AML-193 (cell line): ENCODE measurements around the gene GANC.
A peak's percentile ranks its signal among the peaks of the same experiment; 100 is the strongest.

ENCODE experiments used
- DNase-seq, 2 experiments: peaks; one replicate each; lab custom pipeline; 2025; lab: John Stamatoyannopoulos, UW

The GANC gene

DNA sequence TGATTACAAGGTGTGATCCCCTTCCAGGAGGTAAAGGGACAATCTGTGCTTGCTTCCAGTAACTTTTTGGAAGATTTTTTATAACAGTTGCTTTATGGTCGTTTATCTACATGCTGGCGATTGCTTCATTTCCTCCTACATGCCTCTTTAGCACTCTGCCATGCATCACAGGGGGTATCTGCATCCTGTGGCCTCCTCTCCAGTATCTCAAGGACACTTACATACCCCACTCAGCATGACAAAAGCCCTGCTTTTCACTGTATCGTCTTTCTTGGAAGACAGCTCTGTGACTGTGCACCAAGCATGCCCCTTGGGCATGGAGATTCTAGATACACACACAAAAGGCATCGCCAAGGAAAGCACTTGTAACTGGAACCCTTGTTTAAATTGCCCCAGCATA lies 111.6 kb downstream of the GANC start:
- no peak for DNase-seq

DNA sequence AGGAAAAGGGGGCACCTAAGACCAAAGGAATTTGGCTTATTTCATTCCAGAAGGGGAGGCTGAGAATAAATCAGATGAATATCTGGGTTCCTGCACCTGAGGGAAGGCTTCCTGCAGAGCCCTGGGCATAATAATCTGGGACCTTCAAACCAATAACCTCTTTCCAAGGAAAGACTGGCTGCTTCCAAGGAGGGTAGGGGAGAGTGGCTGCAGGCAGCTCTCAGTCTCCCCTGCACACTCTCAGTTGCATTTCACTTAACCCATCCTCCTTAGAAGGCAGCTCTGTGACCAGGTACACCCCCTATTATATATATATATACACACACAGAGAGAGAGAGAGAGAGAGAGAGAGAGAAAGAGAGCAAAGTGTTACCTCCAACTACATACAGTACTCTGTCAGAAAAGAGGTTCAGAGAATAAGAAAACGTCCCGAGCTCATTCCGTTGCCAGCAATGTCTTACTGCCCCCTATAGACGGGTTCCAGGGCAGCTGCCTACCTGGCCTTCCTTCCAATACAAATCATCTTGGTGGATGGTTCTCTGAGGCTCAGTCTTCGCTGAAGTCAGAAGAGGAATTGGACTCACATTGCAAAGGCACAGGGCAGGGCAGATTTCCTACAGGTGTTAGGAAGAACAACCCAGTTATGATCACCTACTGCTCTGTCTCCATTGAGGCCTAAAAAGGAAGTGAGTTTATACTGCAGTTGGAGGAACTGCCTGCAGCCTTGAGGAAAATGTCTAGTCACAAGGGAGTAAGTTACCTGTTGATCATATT lies 112.4 kb downstream of the GANC start:
- DNase-seq, result peak; percentile 56 to 64

DNA sequence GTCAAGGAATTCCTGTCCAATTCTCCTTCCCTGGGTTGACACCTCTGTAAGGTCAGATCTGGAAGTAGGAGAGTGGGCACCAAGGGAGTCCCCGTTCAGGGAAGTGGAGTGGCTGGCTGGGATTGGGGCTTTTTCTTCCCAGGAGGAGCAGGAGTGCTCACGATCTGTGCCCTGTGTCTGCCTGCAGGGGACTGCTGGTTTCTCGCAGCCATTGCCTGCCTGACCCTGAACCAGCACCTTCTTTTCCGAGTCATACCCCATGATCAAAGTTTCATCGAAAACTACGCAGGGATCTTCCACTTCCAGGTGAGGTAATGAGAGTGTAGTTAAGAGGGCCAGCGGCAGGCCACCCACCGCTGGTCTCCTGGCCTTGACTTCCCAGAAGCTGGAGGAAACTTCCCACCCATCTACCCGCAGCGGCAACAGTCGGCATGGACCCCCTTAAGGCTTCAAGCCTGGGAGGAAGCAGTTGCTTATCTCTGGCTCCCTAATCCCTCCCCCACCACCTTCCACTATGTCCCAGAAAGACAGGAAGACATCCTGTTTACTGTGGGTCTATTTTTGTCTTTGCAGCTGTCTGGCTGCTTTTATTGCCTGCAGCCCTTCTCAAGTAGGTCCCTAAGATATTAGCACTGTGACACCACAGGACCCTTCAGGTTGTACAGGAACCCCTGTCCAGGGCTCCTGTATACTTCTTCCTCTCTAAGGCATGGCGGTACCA lies 113.1 kb downstream of the GANC start:
- no peak for DNase-seq

DNA sequence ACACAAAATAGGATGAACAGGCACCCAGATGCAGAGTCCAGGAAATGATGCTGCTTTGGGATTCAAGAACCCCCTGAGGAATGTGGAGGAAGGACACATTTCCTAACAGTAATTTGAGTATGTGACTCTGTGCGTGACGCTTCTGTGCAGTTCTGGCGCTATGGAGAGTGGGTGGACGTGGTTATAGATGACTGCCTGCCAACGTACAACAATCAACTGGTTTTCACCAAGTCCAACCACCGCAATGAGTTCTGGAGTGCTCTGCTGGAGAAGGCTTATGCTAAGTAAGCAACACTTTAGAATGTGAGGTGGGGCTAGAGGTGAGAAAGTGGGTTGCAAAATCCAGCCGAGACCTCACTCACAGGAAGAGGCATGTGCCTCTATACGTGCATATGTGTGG lies 114.6 kb downstream of the GANC start:
- no peak for DNase-seq

DNA sequence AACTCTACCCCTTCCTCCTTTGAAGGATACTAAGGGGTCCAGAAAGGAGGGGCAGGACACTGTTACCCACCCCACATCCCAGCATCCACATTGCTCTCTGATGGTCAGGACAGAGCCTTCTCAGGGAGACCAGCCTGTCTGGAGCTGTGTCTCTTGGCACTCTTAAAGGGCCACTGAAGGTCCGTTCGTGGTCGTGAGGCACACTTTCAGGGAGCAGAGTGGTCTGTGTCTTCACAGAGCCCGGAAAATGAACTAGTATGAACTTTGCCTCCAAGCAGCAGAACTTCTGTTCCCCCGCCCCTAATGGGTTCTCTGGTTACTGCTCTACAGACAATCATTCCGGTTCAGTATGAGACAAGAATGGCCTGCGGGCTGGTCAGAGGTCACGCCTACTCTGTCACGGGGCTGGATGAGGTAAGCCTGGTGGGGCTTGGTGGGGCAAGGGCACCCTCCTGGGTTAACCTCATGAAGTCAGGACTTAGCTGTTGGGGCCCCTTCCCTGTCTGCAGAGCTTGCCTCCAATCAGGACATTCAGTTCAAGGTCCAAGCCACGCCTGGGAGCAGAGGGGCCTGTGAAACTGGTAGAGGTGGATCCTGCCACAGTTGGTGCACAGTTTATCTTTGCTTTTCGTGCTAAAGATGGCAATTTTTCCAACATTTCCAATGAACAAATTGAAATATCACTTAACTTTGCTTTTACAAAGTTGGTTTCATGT lies 119.5 kb downstream of the GANC start:
- DNase-seq, result no peak

DNA sequence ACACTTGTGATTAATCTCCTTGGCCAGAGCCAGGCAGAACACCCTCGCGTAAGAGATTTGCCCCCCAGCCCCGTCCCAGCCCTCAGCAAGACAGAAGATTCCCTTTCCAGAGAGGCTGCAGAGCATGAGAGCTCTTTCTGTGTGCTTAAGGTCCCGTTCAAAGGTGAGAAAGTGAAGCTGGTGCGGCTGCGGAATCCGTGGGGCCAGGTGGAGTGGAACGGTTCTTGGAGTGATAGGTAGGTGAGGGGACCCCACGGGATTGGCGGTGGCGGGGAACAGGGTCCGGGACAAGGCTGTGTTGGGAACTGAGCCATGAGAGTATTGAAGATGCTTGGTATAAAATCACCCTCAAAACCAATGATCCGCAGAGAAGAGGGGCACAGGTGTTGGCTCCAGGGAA lies 121.1 kb downstream of the GANC start:
- DNase-seq, result no peak

DNA sequence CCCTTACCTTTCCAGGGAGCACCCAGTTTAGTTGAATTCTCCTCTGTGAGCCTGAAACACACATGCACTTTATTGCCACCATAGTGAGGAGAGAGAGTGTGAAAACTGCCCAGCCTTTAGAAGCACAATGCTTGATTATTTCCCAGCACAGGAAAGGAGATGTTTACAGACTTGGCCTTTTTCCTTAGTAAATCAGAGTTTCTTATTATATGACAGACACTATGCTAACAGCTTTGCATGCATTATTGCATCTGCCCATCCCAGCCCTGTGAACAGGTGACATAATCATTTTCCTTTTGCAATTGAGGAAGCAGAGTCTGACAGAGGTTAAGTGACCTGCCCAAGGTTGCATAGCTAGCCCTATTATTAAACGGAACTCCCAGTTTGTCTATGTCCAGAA lies 122.8 kb downstream of the GANC start:
- DNase-seq, result no peak

DNA sequence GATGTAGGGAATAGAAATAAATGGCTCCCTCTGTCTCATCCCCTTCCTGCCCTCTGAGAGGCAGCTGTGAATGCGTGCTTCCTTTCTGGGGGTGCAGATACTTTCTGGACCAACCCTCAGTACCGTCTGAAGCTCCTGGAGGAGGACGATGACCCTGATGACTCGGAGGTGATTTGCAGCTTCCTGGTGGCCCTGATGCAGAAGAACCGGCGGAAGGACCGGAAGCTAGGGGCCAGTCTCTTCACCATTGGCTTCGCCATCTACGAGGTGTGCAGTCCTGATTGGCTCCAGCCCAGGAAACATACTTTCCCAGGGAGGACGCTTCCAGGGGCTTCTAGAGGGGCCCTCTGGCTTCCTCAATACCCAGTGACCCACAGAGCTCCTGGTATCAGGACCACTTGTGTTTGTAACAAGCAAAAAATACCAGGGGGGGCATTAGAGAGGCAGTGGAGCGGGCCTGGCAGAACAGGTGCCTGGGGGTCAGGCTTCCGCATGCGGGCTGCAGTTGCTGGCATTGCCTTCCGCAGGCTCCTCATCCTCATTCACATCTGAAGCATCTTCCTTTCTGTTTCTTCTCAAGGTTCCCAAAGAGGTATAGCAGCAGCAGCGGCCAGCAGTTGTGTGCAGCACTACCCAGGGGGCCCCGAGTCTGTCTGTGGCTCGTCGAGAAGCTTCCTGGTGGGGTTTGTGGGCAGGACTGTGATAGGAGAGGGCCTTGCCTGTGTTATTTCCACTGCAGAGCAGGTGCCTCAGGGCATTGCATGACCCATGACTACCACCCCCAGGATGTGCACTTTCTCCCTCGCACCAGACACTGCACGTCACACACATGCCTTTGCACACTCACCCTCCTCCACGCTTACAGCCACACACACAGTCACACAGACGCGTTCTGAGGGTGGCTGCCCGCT lies 128.8 kb downstream of the GANC start:
- DNase-seq, result peak; percentile 81 to 85

DNA sequence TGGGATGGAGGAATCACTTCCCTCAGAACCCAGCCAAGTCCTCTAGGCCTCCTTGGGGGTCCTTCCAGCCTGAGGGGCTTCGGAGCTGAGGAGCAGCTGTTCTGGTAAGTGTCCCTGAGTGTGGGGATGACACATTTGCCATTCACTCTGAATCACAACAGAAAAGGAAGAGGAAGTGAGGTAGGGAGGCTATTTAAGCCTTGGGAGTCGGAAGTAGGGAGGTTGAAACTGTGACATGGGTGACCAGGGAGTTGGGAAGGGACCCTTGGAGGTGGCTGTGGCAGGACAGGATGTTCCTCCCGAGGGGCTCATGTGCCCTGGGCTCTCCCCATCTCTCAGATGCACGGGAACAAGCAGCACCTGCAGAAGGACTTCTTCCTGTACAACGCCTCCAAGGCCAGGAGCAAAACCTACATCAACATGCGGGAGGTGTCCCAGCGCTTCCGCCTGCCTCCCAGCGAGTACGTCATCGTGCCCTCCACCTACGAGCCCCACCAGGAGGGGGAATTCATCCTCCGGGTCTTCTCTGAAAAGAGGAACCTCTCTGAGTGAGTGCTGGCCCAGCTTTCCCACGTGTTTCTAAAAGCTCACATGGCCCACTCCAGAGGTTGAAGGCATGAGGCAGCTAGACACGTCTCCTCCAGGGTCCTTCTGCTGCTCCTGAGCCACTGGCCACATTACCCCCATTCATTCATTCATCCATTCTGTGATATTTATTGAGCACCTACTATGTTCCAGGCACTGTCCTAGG lies 129.6 kb downstream of the GANC start:
- DNase-seq, result peak; percentile 71 to 74

DNA sequence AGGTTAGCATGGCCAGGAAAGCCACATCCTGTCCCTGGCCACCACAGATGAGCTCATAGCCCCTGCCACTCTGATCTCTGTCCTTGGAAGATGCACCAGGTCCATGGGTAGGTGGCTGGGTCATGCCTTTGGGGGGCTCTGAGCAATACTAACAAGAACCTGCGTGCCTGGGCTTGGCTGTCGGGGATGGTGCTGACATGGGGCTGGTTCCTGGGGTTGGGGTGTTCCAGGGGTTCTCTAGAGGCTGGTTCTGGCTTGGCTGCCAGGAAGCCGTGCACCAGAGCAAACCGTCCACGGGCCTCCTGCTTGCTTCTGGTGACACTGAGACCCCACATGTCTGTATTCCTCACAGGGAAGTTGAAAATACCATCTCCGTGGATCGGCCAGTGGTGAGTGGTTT lies 130.4 kb downstream of the GANC start:
- no peak for DNase-seq

DNA sequence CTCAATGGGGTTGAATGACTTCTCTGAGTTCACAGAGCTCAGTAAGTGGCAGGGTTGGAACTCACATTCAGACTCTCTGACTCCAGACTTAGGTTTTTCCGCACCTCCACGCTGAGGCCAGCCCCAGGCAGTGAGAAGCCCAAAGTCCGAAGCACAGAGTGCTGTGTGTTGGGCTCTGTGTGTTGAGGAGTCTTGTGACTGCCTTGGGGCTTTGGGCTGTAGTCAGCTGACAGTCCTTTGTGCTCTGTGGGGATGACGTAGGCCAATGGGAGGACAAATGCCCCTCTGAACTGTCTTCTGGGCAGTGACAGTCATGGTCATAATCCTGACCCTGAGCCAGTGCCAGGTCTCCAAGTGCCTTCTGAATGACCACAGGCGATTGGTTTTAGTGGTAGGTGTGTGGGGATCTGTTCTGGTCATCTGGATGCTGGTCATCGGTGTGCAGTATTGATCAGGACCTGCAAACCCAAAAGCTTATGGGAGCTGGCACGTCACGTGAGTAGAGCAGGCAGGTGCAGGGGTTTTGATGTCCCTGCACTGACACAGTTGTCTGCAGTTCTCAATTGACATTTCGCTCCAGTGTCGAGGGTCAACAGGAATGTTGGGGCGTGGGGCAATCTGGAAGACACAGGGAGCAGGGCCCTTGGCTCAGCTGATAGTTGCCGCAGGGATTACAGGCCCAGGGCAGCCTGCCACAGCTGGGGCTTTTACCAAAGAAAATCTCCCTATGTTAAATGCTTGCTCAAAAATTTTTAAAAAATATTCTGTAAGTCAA lies 131.6 kb downstream of the GANC start:
- no peak for DNase-seq

DNA sequence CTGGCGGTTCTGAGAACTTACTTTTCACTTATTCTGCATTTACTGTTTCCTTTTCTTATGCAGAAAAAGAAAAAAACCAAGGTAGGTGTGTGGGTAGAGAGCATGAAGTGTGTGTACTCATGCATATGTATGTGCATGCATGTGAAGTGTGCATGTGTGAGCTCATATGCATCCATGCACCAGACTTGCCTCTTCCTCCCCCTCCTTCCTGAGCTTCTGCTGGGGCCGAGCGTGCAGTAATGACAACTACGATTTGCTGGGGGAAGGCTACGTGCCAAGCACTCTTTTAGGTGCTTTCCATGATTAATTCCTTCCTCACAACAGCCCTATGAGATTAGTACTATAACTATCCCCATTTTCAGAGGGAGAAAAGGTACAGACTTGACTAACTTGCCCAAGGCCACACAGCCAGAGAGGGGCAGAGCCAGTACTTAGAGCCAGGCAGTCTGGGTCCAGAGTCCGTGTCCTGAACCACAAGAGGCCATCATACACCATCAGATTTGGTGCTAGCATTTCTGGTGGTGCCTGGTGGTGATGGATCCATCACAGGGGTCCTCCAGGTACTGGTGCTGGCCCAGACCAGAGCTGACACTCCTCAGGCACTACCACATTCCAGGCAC lies 133.0 kb downstream of the GANC start:
- DNase-seq, result no peak
